GM12892 (cell line): Measurements from ENCODE around the gene ARID5B.

Source experiments
- POLR2A ChIP-seq: IDR thresholded peaks from 2 replicates; pipeline ENCODE4 v1.6.1; 2011; ENCODE audit warnings: low read depth, low read length, control low read depth
- POLR2AphosphoS5 ChIP-seq: IDR thresholded peaks from 2 replicates; pipeline ENCODE4 v1.6.1; 2011; ENCODE audit warnings: low read depth, low read length, control low read depth

- TF ChIP-seq POLR2A, result no peak
- TF ChIP-seq POLR2AphosphoS5, result no peak
Measured at GRCh38 chr10:62008946-62009345, 107.4 kb downstream of the ARID5B start.
